Nephron (organoid): ENCODE data around the gene SPRY4.

Source experiments
- H3K27ac Mint-ChIP-seq, 3 experiments: 2 replicates each; pipeline ENCODE4 v1.8.0; 2020; ENCODE audit warnings: mixed read lengths in 3 of 3, mild to moderate bottlenecking in 2 of 3, moderate library complexity in 1 of 3
- H3K27me3 Mint-ChIP-seq: 2 replicates; pipeline ENCODE4 v1.8.0; 2021; ENCODE audit warnings: low read depth, mild to moderate bottlenecking, moderate library complexity, mixed read lengths
- H3K36me3 Mint-ChIP-seq: 2 replicates; pipeline ENCODE4 v1.8.0; 2020; ENCODE audit warnings: low read depth, mixed read lengths
- H3K4me1 Mint-ChIP-seq: 2 replicates; pipeline ENCODE4 v1.8.0; 2020; ENCODE audit warnings: mixed read lengths
- H3K4me3 Mint-ChIP-seq, 3 experiments: 2 replicates each; pipeline ENCODE4 v1.8.0; 2020; ENCODE audit warnings: mild to moderate bottlenecking in 3 of 3, mixed read lengths in 3 of 3, moderate library complexity in 2 of 3
- H3K9me3 Mint-ChIP-seq: 2 replicates; pipeline ENCODE4 v1.8.0; 2020; ENCODE audit warnings: mixed read lengths
- TF ChIP-seq, protein P1 (sequence below), 3 experiments: fragments of 200-600 bp; sonication (generic); IDR thresholded peaks; one replicate each; pipeline ENCODE4 v1.5.0; 2021; ENCODE audit warnings: antibody characterized with exemption in 3 of 3; ENCODE audit not compliant: unreplicated experiment in 3 of 3

The SPRY4 gene

DNA sequence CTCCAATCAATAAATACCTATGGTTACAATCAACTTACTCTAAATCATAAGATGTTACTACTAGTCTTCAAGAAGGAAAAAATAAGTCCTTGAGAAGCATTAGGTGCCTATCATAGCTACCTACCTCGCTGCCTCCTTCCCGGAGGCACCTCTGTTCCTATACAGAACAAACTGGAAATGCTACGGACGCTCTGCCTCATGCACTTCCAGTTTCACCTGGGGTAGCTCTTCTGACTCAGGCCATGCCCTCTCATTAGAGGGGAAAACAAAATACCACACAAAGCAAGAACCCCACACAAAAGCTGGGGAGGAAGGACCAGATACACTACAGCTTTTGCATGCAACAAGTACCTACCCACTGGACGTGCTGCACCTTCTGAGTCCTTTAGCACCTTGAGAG lies 12.4 kb downstream of the SPRY4 start:
- peaks cover 71% of the 10 kb centered on the region for H3K4me1 Mint-ChIP-seq
- H3K4me3 Mint-ChIP-seq = no peak overlapping the region
- no peaks in the 10 kb centered on the region for H3K9me3 Mint-ChIP-seq
- TF ChIP-seq, protein P1, sequence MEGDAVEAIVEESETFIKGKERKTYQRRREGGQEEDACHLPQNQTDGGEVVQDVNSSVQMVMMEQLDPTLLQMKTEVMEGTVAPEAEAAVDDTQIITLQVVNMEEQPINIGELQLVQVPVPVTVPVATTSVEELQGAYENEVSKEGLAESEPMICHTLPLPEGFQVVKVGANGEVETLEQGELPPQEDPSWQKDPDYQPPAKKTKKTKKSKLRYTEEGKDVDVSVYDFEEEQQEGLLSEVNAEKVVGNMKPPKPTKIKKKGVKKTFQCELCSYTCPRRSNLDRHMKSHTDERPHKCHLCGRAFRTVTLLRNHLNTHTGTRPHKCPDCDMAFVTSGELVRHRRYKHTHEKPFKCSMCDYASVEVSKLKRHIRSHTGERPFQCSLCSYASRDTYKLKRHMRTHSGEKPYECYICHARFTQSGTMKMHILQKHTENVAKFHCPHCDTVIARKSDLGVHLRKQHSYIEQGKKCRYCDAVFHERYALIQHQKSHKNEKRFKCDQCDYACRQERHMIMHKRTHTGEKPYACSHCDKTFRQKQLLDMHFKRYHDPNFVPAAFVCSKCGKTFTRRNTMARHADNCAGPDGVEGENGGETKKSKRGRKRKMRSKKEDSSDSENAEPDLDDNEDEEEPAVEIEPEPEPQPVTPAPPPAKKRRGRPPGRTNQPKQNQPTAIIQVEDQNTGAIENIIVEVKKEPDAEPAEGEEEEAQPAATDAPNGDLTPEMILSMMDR (IDR thresholded peaks at IDR 0.05; ENCODE audit: unreplicated experiment in 3 of 3) = no peak
- peaks cover 39% of the 10 kb centered on the region for H3K36me3 Mint-ChIP-seq
- peaks cover 9% of the 10 kb centered on the region for H3K27me3 Mint-ChIP-seq
- H3K27ac Mint-ChIP-seq = peak overlapping the region in 1 of 3 experiments; percentile 57

DNA sequence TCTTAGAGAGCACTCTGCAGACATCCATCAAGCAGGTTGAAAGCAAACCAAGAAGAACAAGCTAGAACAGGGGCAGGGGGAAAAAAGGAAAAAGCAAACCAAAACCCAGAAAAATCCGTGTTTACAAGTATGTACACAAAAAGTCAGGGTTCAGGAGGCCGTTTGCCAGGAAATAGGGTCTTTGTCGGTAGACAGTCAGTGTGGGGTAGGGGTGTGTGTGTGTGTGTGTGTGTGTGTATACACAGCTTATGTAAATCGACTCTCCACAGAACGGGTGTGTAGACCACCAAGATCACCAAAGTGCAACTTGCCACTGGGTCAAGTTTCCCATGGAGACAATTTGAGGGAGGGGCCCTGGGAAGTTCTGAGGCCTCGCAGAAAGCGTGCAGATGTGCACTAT lies 13.1 kb downstream of the SPRY4 start:
- Mint-ChIP-seq H3K27ac (no peak overlapping the region), H3K36me3 (peaks cover 39% of the 10 kb centered on the region), H3K9me3 (no peaks in the 10 kb centered on the region), H3K27me3 (peaks cover 9% of the 10 kb centered on the region), H3K4me1 (peaks cover 65% of the 10 kb centered on the region), H3K4me3 (no peak overlapping the region)
- TF ChIP-seq, protein P1 (IDR thresholded peaks at IDR 0.05; ENCODE audit: unreplicated experiment in 3 of 3) = no peak

DNA sequence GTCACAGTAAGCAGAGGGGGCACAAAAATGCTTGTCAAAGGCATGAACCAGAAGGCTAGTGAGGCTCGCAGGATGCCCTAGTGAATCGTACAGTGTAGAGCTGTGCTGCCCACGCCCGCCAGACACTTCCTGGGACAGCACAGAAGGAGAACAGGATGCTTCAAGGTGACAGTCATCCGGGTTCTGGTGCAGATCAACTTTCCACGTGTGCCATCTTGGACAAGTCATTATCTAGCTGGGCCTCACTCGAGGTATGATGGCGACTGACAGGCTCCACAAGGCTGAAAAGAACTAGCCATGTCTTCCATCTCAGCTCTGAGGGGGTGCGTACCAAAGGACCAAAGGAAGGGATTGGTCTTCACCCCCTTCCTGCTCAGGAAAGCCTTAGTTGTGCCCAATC lies 14.0 kb downstream of the SPRY4 start:
- peaks cover 55% of the 10 kb centered on the region for H3K4me1 Mint-ChIP-seq
- TF ChIP-seq, protein P1 (IDR thresholded peaks at IDR 0.05; ENCODE audit: unreplicated experiment in 3 of 3) = no peak
- no peak overlapping the region for H3K27ac Mint-ChIP-seq
- H3K36me3 Mint-ChIP-seq = peaks cover 39% of the 10 kb centered on the region
- no peaks in the 10 kb centered on the region for H3K9me3 Mint-ChIP-seq
- peaks cover 9% of the 10 kb centered on the region for H3K27me3 Mint-ChIP-seq
- no peak overlapping the region for H3K4me3 Mint-ChIP-seq

DNA sequence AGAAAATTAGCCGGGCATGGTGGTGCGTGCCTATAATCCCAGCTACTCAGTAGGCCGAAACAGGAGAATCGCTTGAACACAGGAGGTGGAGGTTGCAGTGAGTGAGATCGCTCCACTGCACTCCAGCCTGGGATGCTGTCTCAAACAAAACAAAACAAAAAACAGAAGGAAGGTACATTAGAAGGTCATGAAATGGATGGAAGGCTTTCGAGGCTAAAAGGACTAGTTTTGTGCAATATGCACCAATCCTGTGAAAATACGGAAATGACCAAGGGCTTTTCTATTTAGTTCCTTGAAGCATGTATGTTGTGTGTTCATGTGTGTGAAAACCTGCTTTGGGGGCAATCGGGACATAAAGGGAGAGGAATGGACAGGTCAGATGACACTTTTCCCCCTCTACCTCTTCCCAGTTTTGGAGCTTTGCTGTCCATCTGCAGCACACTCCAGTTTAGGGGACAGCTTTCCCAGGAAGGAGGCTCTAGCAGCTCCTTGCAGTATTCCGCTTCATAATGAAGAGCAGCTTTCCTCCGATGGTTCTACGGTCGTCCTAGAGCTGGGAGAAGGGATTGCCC lies 15.0 kb downstream of the SPRY4 start:
- TF ChIP-seq, protein P1 (IDR thresholded peaks at IDR 0.05; ENCODE audit: unreplicated experiment in 3 of 3) = no peak
- peaks cover 48% of the 10 kb centered on the region for H3K4me1 Mint-ChIP-seq
- H3K27me3 Mint-ChIP-seq = peaks cover 9% of the 10 kb centered on the region
- no peaks in the 10 kb centered on the region for H3K9me3 Mint-ChIP-seq
- no peak overlapping the region for H3K4me3 Mint-ChIP-seq
- peaks cover 39% of the 10 kb centered on the region for H3K36me3 Mint-ChIP-seq
- no peak overlapping the region for H3K27ac Mint-ChIP-seq

DNA sequence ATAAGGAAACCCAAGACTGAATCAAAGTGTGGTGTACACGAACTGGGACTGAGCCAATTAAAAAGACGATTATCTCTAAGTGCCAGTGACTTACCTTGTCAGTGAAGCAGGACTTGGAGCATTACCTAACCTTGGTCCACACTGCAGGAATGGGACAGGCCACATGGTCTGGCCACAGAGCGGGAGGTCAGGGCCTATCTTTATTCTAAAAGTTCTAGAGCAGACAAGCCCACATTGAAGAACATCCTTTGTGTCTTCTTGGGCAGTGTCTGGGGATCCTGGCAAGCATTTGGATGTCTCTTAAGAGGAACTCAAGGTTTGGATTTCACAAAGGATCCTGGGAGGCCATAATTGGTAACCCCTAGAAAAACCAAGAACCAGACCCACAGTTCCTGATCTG lies 16.5 kb downstream of the SPRY4 start:
- H3K36me3 Mint-ChIP-seq = peaks cover 33% of the 10 kb centered on the region
- no peak overlapping the region for H3K4me3 Mint-ChIP-seq
- peaks cover 52% of the 10 kb centered on the region for H3K4me1 Mint-ChIP-seq
- H3K27me3 Mint-ChIP-seq = peaks cover 10% of the 10 kb centered on the region
- H3K9me3 Mint-ChIP-seq = no peaks in the 10 kb centered on the region
- H3K27ac Mint-ChIP-seq = no peak overlapping the region
- TF ChIP-seq, protein P1 (IDR thresholded peaks at IDR 0.05; ENCODE audit: unreplicated experiment in 3 of 3) = no peak

DNA sequence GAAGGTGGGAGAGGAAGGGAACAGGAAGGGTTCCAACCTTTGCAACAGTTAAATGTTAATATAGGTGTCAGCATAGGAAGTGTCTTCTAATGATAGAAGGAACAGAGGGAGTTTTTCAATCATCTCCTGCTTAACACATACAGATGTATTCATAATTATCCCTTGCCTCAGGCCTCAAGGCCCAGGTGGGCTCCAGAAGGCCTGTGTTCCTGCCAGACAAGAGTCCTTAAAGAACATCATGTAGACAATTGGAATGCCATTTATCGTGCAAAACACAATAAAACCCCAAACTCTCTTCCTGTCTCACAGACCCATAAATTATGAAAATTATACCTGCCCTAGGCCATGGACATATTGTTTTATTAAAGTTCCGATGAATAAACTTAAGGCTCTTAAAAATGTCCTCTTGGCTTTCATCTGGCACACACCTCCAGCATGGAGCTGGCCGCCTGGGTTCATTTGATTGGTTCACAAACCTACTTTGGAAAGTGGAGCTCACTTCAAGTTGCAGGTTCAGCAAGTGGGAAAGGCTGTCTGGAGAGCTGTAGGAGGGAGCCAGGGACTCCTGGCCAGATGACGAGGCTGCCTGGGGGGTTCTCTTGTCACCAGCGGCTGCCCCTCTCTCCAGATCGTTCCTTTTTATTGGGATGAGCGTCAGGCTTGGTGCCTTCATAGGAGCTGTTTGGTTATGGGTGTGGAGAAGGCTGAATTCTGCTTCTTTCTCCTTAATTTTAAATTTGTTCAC lies 17.5 kb downstream of the SPRY4 start:
- H3K27me3 Mint-ChIP-seq = peaks cover 9% of the 10 kb centered on the region
- H3K4me3 Mint-ChIP-seq = no peak overlapping the region
- H3K9me3 Mint-ChIP-seq = no peaks in the 10 kb centered on the region
- H3K4me1 Mint-ChIP-seq = peaks cover 45% of the 10 kb centered on the region
- peaks cover 24% of the 10 kb centered on the region for H3K36me3 Mint-ChIP-seq
- TF ChIP-seq, protein P1 (IDR thresholded peaks at IDR 0.05; ENCODE audit: unreplicated experiment in 3 of 3) = no peak
- H3K27ac Mint-ChIP-seq = no peak overlapping the region
